Left lung (tissue), 10 donors: ENCODE results near the gene ELL. TPM values are rescaled to one million over a fixed set of nuclear protein-coding genes. Genes with fewer than 3 reads are reported as not detected.
A peak's percentile ranks its signal among the peaks of the same experiment; 100 is the strongest.

Experiments used
- ATAC-seq: fragments of 200-7000 bp; cut with Tn5 transposase; one replicate; pipeline ENCODE4 v1.9.1; 2020; ENCODE audit warnings: moderate library complexity
- DNase-seq, 4 donors: peaks; one replicate each; pipeline ENCODE4 v3.0.0-alpha.2; 2013 to 2020
- H3K27ac ChIP-seq, 2 donors: fragments of 200-600 bp; sonication (generic) in 1 of 2; one replicate each; pipeline versions ENCODE4 v1.5.0 to v1.8.0; 2020 to 2021
- H3K27me3 ChIP-seq, 2 donors: fragments of 200-600 bp; sonication (generic) in 1 of 2; one replicate each; pipeline versions ENCODE4 v1.5.0 to v1.8.0; 2020 to 2021
- H3K36me3 ChIP-seq, 2 donors: fragments of 200-600 bp; sonication (generic) in 1 of 2; one replicate each; pipeline versions ENCODE4 v1.5.0 to v1.8.0; 2020 to 2021
- H3K4me1 ChIP-seq, 2 donors: fragments of 200-600 bp; one replicate each; pipeline ENCODE4 v1.8.0; 2021
- H3K4me3 ChIP-seq, 2 donors: fragments of 200-600 bp; sonication (generic) in 1 of 2; one replicate each; pipeline versions ENCODE4 v1.5.0 to v1.8.0; 2020 to 2021; ENCODE audit warnings: mild to moderate bottlenecking in 1 of 2
- H3K9me3 ChIP-seq, 2 donors: fragments of 200-600 bp; sonication (generic) in 1 of 2; one replicate each; pipeline versions ENCODE4 v1.5.0 to v1.8.0; 2020 to 2021
- intact Hi-C, 2 donors: fragments of 100-400 bp; cut with DNase I; formaldehyde crosslinking; loops; one replicate each; pipeline versions ENCODE4 v1.11.2 to v1.14.2; 2022
- polyA plus RNA-seq, 6 donors: library from polyadenylated mRNA; unstranded; fragments of 120-200 nt; gene quantifications; one replicate each; pipeline ENCODE4 v1.2.1, GENCODE V29; 2013; ENCODE audit not compliant: insufficient read length in 6 of 6
- total RNA-seq, 2 donors: library from RNA; stranded (reverse); fragmentation: NEBNext Ultra II Directional; extraction: Animal tissue kit (Norgen Biotek cat#: 25700); gene quantifications; one replicate each; pipeline ENCODE4 v1.2.1, GENCODE V29; 2021
- TF ChIP-seq, protein P1 (sequence below), 2 donors: fragments of 200-600 bp; sonication (generic) in 1 of 2; IDR thresholded peaks; one replicate each; pipeline versions ENCODE4 v1.5.0 to v1.8.0; 2021; ENCODE audit warnings: antibody characterized with exemption in 2 of 2
- donor health status: DM: no; HTN: yes; CAD: no.
- donor health status: DM: no; HTN: no; CAD: no.

The ELL gene
- total and polyA plus RNA-seq, 8 donors, result 8.5 to 22.9 (median 9.9) TPM

DNA sequence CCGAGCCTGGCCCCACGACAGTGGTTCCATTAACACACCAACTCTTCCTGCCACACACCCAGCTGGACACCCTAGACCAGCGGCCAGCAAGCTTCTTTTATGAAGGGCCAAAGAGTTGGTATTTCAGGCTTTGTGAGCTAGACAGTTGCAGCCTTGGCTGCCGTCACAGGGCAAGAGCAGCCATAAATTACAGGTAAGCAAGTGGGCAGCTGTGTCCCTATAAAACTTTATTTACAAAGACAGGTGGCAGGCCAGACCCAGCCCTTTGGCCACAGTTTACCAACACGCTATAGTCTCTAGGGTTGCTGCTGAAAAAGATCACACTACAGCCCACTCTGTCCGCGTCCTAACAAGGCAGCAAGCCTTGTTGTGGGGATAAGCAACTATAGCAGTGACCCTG, 13.3 kb downstream of the ELL start:
- Histone ChIP-seq H3K9me3 (no peaks in the 10 kb centered on the region), H3K4me1 (peaks cover 34 to 96% of the 10 kb centered on the region in 2 donors), H3K4me3 (no peak overlapping the region), H3K27ac (peak overlapping the region in 1 of 2 donors; percentile 95), H3K36me3 (no peaks in the 10 kb centered on the region), H3K27me3 (no peaks in the 10 kb centered on the region)
- ATAC-seq (no peak), DNase-seq (no peak)
- intact Hi-C loops, result no loop called here
- TF ChIP-seq, protein P1, sequence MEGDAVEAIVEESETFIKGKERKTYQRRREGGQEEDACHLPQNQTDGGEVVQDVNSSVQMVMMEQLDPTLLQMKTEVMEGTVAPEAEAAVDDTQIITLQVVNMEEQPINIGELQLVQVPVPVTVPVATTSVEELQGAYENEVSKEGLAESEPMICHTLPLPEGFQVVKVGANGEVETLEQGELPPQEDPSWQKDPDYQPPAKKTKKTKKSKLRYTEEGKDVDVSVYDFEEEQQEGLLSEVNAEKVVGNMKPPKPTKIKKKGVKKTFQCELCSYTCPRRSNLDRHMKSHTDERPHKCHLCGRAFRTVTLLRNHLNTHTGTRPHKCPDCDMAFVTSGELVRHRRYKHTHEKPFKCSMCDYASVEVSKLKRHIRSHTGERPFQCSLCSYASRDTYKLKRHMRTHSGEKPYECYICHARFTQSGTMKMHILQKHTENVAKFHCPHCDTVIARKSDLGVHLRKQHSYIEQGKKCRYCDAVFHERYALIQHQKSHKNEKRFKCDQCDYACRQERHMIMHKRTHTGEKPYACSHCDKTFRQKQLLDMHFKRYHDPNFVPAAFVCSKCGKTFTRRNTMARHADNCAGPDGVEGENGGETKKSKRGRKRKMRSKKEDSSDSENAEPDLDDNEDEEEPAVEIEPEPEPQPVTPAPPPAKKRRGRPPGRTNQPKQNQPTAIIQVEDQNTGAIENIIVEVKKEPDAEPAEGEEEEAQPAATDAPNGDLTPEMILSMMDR (IDR thresholded peaks at IDR 0.05), result no peak

DNA sequence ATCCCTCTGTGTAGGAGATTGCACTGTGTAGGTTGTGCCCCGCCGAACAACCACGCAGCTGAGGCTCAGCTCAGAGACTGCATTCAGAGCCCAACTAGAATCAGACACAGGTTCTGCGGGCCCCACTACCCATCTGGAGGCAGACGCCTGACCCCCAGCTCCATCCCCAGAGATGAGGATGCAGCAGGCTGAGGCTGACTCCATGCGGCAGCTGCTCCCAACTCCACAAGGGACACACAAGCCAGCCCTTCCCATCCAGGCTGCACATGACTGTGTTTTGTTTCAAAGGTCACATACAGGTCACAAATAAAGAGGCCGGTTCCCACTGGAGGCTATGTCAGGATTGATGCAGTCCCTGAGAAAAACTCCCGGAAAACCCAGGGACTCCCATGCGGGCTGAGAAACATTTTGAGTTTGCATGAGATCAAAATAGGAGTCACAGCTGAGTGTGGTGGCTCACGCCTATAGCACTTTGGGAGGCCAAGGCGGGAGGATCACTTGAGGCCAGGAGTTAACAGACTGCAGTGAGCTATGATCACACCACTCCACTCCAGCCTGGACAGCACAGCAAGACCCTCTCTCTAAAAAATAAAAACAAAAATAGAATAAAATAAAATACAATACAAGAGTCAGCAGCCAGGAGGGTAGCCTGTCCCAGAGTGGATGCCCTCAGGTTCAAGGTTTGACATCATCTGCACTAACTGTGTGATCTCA, 14.0 kb downstream of the ELL start:
- ATAC-seq, result no peak

DNA sequence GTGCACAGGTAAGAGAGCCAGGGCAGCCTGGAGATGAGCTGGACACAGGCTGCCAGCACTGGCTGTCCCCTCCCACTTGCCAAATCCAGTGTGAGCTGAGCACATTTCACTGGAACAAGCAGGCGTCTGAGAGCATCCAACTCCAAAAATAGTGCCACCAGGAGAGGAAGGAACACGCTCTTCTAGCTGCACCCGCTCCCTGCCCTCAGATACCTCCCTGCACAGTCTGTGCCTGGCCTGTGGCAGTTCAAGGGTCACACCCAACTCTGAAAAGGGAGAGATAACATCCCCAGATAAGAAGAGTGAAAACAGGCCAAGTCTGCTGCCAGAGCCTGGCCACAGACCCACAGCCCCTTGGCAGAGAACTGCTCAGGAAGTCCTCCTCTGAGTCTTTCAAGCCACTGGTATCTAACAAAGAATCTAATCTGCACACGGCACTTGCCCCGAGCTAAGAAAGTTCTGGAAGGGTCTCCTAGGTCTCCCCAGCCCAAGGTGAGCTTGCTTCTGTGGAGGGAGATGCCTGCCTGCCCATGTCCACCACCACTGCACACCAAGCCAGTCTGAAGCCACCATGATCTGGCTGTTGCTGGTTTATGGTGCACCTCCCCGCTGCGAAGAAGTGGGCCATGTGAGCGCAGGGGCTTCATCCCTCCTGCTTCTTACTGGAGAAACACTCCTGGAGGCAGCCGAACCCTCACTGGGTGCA, 14.7 kb downstream of the ELL start:
- peaks cover 43 to 96% of the 10 kb centered on the region in 2 donors for H3K4me1 ChIP-seq
- no peak overlapping the region for H3K4me3 ChIP-seq
- H3K27me3 ChIP-seq, result no peaks in the 10 kb centered on the region
- TF ChIP-seq, protein P1 (IDR thresholded peaks at IDR 0.05), result no peak
- H3K27ac ChIP-seq, result peak overlapping the region; percentile 21 to 95
- ATAC-seq (peak; percentile 6), DNase-seq (no peak)
- intact Hi-C loops, result no loop called here
- H3K9me3 ChIP-seq, result no peaks in the 10 kb centered on the region
- H3K36me3 ChIP-seq, result no peaks in the 10 kb centered on the region

More for the DNA sequence above, 14.0 kb downstream of the ELL start:
- intact Hi-C loops, result no loop called here
- no peak for DNase-seq
- Histone ChIP-seq H3K27ac (peak overlapping the region; percentile 21 to 95), H3K4me3 (no peak overlapping the region), H3K9me3 (no peaks in the 10 kb centered on the region), H3K4me1 (peaks cover 38 to 96% of the 10 kb centered on the region in 2 donors), H3K27me3 (no peaks in the 10 kb centered on the region), H3K36me3 (no peaks in the 10 kb centered on the region)
- TF ChIP-seq, protein P1 (IDR thresholded peaks at IDR 0.05), result no peak

DNA sequence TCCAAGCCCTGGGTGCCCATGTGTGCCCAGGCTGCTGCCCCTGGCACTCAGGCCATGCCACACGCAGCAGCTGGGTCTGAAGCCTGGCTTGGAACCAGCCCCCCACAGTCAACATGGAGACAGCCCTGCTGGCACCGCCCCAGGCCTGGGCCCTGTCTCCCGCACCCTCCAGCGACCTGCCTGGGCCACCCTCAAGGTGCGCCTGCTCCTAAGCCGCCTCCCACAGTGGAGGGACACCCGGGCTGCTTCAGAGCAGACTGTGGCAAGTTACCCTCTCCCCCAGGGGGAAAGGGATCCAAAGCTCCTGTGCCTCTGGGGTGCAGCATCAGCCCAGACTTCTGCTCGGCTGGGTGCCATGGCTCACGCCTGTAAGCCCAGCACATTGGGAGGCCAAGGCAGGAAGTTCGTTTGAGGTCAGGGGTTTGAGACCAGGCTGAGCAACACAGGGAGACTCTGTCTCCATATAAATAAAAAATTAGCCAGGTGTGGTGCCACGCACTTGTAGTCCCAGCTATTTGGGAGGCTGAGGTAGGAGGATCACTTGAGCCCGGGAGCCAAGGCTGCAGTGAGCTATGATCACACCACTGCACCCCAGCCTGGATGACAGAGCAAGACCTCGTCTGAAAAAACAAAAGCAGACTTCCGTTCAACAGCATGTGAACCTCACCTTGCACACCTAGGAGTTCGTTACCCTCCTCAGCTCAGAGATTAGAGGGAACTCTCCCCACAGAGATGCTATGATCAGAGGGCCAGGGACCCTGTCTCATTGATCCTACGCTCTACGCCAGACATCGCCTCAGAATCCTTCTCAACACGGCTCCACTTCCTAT, 15.6 kb downstream of the ELL start:
- DNase-seq, result no peak
- Histone ChIP-seq H3K9me3 (no peaks in the 10 kb centered on the region), H3K27ac (peak overlapping the region in 1 of 2 donors; percentile 95), H3K4me3 (no peak overlapping the region), H3K36me3 (no peaks in the 10 kb centered on the region), H3K4me1 (peaks cover 48 to 96% of the 10 kb centered on the region in 2 donors), H3K27me3 (no peaks in the 10 kb centered on the region)
- TF ChIP-seq, protein P1 (IDR thresholded peaks at IDR 0.05), result no peak
- intact Hi-C loops, result no loop called here
- no peak for ATAC-seq
